ENCODE results near the gene FREY1.

GRCh38 chr11:45860764-45861510, 46.1 kb downstream of the FREY1 start:
- no peak for TF ChIP-seq POLR2A (IDR thresholded peaks at IDR 0.05; ENCODE audit: low read length)
- TF ChIP-seq GATA1 (IDR thresholded peaks at IDR 0.05; ENCODE audit: low read depth, low read length) = no peak

Data from erythroblast (primary cell).